Islet precursor cell (in vitro differentiated cells): ENCODE data around the gene RAB25.
"Not testable (repeated sequence)": the region's sequence is repeated elsewhere in the genome, so short reads cannot be mapped to it uniquely, and the experiment has no call there.

ENCODE experiments used
- DNase-seq: peaks from one replicate; pipeline ENCODE4 v3.0.0-alpha.2; 2018

RAB25 gene

GRCh38 chr1:156055281-156056048 lies 5.5 kb upstream of the RAB25 start:
- no peak for DNase-seq

GRCh38 chr1:156056326-156056849 lies 4.6 kb upstream of the RAB25 start:
- DNase-seq = no peak

- peak; percentile 81 for DNase-seq
These were observed 1.2 kb downstream of the RAB25 start for GRCh38 chr1:156062189-156062588.

- no peak for DNase-seq
These were observed 3.0 kb downstream of the RAB25 start for GRCh38 chr1:156063997-156064285.

- DNase-seq = no peak
These were observed 3.7 kb downstream of the RAB25 start for GRCh38 chr1:156064615-156065014.

GRCh38 chr1:156065212-156065611 lies 4.3 kb downstream of the RAB25 start:
- no peak for DNase-seq

- DNase-seq = no peak
These were observed 4.9 kb downstream of the RAB25 start for GRCh38 chr1:156065871-156066270.

- no peak for DNase-seq
These were observed 6.3 kb downstream of the RAB25 start for GRCh38 chr1:156067262-156067661.

- DNase-seq = no peak
These were observed 8.8 kb downstream of the RAB25 start for GRCh38 chr1:156069490-156070455.

GRCh38 chr1:156070548-156070947 lies 9.6 kb downstream of the RAB25 start:
- no peak for DNase-seq

- DNase-seq = not testable (repeated sequence)
These were observed 10.4 kb downstream of the RAB25 start for GRCh38 chr1:156071332-156071816.

- DNase-seq = no peak
These were observed 11.3 kb downstream of the RAB25 start for GRCh38 chr1:156072251-156072650.

GRCh38 chr1:156073110-156073687 lies 12.2 kb downstream of the RAB25 start:
- DNase-seq = no peak

GRCh38 chr1:156073740-156074139 lies 12.8 kb downstream of the RAB25 start:
- DNase-seq = no peak

- no peak for DNase-seq
These were observed 13.7 kb downstream of the RAB25 start for GRCh38 chr1:156074661-156075060.

- DNase-seq = no peak
These were observed 14.2 kb downstream of the RAB25 start for GRCh38 chr1:156075162-156075561.

- no peak for DNase-seq
These were observed 14.8 kb downstream of the RAB25 start for GRCh38 chr1:156075775-156076204.

- no peak for DNase-seq
These were observed 15.9 kb downstream of the RAB25 start for GRCh38 chr1:156076609-156077429.

- DNase-seq = no peak
These were observed 16.4 kb downstream of the RAB25 start for GRCh38 chr1:156077430-156077760.

GRCh38 chr1:156078728-156079127 lies 17.8 kb downstream of the RAB25 start:
- no peak for DNase-seq

GRCh38 chr1:156079762-156080161 lies 18.8 kb downstream of the RAB25 start:
- no peak for DNase-seq

GRCh38 chr1:156080241-156080862 lies 19.4 kb downstream of the RAB25 start:
- DNase-seq = no peak
